DMS114 treated with DMSO at 0.1 percent for 48 hours (cell line): Measurements from ENCODE around the gene RINL.
"Not testable (repeated sequence)": the region's sequence is repeated elsewhere in the genome, so short reads cannot be mapped to it uniquely, and the experiment has no call there.

ENCODE experiments used
- DNase-seq: peaks from one replicate; lab custom pipeline; 2025; ENCODE audit not compliant: unreplicated experiment; lab: John Stamatoyannopoulos, UW

Gene RINL

DNA sequence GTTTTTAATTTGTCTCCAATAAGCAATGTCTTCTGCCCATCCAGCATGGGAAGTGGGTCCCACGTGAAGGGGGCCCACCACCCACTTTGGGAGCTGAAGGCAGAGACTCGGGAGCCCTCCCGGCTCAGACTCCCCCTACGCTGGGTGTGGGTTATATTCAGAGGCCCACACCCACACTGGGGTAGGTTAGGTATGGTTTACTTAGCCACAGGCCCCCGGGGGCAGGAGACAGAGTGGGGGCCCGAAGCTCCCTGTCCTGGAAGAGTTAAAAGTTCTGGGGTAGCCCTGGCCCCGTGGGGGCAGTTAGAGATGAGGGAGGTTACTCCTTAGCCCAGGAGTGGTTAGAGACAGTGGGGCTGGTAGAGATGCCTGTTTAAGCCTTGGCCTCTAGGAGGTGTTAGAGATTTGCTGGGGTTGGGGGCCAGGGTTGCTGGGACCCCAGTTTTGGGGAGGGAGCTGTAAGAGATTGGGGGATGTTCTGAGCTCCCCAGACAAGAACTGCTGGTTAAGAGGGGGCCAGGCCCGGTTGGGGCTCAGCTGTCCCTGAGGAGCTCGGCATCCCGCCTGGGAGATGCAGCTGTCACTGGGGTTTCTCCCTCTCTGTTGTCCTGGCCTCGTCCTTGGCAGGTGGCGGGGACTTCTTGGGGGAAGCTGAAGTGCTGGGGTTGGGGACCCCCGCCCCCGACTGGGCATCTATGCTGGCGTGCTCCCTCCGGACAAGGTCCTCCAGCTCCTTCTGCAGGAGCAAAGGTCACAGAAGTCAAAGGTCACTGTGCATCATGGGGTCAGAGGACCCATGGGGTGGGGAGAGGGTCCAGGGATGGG, 712 bp upstream of the RINL start:
- DNase-seq, result no peak

DNA sequence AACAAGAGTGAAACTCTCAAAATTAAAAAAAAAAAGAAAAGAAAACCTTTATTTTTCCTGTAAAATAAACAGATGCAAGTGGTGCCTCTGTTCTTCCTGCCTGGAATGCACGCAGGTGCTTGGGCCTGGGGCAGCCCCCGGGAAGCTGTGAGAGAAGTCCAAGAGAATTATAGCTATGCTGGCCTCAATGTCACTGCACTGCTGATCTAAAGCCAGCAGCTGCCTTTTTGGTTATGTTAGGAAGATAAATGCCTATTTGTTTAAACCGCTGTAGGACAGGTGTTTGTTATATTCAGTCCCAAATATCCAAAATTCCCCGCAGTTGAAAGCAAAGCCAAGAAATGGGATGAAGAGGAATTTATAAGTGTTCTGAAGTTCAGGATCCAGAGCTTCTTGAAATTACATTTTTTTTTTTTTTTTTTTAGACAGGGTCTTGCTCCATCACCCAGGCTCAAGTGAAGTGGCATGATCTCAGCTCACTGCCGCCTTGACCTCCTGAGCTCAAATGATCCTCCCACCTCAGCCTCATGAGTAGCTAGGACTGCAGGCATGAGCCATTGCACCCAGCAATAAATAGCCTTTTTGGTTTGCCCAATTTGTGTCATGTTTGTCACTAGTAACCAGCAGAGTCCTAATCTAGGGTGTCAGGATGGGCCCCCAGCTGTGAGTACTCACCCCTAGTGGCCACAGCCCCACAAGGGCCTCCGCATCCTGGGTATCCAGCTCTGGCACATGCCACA, 2.2 kb downstream of the RINL start:
- no peak for DNase-seq

DNA sequence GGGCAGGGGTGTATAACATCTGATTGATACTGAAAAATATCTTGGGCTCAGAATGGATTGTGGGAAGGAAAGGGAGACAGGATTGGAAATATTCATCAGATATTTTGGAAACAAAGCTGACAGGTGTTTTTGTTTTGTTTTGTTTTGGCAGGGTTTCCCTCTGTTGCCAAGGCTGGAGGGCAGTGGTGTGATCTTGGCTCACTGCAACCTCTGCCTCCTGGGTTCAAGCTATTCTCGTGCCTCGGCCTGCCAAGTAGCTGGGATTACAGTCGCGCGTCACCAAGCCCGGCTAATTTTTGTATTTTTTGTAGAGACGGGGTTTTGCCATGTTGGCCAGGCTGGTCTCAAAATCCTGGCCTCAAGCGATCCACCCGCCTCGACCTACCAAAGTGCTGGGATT, 4.7 kb downstream of the RINL start:
- DNase-seq, result not testable (repeated sequence)

DNA sequence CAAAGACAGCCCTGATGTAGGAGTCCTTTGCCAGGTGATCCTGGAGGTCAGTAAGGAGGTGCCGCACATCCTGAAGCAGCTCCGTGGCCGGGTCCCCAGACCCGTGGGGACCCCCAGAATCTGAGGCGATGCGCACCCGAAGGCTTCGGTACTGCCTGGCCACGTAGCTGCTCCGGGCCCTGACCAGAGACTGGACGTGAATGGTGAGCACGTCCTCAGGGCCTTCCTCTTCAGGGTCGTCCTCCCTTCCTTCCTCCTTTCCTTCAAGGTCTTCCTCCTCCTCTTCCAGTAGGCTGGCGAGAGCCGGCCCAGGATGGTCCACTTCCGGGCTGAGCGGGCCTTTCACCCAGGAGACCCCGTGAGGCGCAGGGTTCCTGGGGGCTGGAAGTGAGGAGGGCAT, 7.5 kb downstream of the RINL start:
- DNase-seq, result no peak

DNA sequence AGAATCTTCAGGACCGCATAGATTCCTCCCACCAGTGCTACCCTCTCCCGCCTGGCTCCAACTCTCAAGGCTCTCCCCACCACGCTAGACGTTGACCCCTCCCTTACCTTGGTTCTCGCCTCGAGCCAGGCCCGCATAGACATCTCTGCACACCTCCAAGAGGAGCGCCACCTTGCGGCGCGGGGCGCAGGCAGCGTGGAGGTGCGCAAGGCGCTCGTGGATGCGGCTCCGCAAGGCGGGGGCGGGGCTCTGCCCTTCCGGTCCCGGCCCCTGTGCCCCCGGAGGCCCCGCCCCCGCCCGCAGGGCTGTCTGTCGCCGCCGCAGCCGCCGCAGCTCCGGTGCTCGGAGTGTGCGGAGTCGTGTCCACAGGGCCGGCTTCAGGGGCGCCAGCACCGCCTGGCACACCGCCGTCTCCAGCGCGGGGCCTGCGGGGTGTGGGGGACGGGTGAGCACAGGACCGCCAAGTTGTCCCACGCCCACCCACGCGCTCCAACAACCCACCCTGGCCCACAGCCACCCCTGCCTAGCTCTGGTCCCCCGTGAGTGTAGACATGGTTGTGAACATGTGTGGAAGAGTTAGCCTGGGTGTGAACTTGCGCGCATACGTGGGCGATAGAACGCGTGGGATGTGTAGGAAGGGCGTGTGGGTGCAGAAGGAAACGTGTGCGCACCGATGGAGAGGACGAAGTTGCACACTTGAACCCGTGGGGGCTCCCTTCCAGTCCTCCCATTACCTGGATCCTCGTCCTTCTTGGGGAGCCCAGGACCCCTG, 8.1 kb downstream of the RINL start:
- DNase-seq, result no peak

DNA sequence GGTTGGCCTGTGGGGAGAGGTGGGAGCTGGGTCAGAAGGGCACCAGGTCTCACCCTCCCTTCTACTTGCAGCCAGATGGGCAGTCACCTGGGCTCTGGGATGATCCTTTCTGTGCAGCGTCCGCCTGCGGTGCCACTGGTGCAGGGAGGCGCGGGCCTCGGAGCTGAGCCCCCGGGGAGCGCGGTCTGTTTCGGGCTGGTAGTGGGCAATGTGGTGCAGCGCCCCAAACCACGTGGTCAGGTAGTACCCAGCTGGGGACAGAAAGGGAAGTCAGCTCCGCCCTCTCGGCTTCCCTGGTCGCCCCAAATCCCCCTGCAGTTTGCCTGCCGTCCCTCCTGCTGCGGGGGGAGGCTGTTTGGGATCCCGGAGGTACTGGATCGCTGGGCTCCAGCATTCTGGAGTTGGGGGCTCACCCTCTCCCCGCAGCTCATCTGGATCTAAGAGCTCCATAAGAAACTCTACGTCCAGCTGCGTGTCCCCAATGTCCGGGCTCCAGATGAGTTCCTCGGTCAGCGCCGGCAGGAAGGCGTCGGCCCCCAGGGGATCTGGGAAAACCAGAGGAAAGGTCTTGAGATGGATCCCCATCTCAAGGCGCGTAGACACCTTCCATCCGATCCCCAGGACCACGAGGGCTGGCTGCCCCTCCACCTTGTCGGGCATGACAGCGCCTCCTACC, 8.8 kb downstream of the RINL start:
- no peak for DNase-seq

DNA sequence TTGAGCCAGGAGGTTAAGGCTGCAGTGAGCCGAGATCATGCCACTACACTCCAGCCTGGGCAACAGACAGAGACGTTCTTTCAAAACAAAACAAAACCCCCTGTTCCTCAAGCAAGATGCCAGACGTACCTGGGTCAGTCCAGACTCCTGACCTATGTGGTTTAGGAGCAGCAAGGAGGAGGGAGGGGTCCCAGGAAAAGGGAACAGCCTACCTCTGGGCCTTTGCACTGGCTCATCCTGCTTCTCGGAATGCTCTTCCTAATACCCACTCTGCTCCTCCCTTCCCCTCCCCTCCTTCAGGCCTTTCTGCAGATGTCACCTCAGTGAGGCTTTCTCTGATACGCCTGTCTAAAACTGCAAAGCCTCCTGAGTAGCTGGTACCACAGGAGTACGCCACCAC, 9.5 kb downstream of the RINL start:
- no peak for DNase-seq

DNA sequence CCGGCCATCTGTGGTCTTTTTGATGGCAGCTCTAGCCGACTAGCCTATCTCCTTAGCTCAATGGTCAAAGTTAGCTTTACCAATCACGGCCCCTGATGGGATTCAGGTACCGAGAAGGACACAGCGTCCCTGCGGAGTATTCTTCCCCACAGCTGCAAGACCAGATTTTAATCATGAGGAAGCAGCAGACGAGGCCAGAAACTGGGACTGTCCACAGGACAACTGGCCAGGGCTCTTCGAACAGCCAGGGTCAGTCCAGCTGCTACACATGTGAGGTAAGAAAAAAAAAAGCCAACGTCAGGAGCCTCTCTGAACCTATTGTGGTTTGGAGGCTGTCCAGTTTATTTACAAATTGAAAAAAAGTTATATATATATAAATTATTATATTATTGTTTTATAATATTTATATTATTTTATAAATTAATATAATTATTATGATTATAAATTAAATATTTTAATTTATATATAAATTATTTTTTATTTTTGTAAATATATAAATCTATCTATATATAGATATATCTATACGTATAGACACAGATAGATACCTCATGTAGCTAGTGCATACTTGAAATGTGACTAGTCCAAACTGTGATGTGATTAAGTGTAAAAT, 10.8 kb downstream of the RINL start:
- no peak for DNase-seq

DNA sequence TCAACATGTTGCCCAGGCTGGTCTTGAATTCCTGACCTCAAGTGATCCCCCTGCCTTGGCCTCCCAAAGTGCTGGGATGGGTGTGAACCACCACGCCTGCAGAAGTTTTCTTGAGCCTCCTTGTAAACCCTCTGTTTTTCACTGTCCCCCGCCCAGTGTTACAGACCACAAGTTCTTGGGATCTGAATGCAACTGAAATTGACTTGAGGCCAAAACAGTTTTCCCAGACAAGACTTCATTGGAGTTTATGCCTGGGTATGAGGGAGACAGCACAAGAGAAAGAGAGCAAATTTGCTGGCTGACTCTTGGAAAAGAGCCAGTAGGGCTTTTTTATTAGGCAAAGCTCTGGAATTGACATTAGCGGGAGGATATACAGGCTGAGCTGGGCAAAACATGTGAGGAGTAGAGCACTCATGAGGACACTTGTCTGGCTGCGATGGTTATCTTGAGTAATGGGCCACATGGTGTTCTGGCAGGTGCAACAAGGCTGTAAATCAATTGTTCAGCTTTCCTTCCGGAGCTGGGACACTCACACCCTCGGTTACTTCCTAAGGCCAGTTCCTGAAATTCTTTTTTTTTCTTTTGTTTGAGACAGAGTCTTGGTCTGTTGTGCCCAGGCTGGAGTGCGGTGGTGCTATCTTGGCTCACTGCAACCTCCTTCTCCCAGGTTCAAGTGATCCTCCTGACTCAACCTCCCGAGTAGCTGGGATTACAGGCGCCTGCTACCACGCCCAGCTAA, 15.6 kb downstream of the RINL start:
- no peak for DNase-seq

DNA sequence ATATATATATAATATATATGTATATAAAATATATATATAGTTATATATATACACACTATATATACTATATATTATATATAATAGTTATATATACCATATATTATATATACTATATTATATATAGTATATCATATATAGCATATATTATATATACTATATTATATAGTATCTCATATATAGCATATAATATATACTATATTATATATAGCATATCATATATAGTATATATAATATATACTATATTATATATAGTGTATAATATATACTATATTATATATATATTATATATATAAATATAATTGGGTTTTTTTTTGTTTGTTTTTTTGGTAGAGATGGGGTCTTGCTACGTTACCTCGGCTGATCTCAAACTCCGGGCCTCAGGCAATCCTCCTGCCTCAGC, 16.7 kb downstream of the RINL start:
- DNase-seq, result no peak

DNA sequence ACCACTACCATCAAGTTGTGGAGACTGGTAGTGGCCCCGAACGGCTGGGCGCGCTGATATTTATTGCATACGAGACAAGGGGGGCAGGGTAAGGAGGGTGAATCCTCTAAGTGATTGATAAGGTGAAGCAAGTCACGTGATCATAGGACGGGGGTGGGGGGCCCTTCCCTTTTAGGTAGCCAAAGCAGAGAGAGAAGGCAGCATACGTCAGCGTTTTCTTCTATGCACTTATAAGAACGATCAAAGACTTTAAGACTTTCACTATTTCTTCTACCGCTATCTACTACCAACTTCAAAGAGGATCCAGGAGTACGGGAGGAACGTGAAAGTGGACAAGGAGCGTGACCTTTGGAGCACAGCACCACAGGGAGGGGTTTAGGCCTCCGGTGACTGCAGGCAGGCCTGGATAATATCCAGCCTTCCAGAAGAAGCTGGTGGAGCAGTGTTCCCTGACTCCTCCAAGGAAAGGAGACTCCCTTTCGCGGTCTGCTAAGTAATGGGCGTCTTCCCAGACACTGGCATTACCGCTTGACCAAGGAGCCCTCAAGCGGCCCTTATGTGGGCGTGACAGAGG, 18.4 kb downstream of the RINL start:
- not testable (repeated sequence) for DNase-seq

DNA sequence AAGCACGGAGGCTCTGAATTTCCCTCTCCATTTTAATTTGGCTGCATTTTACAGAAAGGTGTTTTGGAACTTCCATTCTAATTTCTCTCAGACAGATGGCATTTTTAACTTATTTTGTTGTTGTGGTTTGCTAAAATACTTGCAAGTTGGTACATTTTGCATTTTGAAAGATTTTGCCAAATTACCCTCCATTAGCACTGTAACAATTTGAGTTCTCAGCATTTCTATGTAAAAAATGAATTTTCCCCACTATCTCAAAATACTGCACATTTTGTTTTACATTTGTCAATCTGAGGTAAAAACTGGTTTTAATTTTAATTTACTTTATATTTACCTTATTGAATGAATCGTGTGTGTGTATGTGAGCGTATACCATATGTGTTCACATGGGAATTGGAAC, 21.3 kb downstream of the RINL start:
- DNase-seq, result no peak

DNA sequence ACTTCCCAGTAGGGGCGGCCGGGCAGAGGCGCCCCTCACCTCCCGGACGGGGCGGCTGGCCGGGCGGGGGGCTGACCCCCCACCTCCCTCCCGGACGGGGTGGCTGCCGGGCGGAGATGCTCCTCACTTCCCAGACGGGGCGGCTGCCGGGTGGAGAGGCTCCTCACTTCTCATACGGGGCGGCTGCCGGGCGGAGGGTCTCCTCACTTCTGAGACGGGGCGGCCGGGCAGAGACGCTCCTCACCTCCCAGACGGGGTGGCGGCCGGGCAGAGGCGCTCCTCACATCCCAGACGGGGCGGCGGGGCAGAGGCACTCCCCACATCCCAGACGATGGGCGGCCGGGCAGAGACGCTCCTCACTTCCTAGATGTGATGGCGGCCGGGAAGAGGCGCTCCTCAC, 22.3 kb downstream of the RINL start:
- DNase-seq, result not testable (repeated sequence)

DNA sequence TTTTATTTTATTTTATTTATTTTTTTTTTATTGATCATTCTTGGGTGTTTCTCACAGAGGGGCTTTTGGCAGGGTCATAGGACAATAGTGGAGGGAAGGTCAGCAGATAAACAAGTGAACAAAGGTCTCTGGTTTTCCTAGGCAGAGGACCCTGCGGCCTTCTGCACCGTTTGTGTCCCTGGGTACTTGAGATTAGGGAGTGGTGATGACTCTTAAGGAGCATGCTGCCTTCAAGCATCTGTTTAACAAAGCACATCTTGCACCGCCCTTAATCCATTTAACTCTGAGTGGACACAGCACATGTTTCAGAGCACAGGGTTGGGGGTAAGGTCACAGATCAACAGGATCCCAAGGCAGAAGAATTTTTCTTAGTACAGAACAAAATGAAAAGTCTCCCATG, 23.1 kb downstream of the RINL start:
- DNase-seq, result not testable (repeated sequence)

DNA sequence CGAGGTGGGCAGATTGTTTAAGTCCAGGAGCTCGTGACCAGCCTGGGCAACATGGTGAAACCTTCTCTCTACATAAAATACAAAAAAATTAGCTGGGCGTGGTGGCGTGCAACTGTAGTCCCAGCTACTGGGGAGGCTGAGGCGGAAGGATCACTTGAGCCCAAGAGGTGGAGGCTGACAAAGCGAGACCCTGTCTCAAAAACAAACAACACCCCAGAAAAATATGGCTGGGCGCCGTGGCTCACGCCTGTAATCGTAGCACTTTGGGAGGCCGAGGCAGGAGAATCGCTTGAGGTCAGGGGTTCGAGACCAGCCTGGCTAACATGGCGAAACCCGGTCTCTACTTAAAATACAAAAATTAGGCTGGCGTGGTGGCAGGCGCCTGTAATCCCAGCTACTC, 24.9 kb downstream of the RINL start:
- DNase-seq, result no peak

DNA sequence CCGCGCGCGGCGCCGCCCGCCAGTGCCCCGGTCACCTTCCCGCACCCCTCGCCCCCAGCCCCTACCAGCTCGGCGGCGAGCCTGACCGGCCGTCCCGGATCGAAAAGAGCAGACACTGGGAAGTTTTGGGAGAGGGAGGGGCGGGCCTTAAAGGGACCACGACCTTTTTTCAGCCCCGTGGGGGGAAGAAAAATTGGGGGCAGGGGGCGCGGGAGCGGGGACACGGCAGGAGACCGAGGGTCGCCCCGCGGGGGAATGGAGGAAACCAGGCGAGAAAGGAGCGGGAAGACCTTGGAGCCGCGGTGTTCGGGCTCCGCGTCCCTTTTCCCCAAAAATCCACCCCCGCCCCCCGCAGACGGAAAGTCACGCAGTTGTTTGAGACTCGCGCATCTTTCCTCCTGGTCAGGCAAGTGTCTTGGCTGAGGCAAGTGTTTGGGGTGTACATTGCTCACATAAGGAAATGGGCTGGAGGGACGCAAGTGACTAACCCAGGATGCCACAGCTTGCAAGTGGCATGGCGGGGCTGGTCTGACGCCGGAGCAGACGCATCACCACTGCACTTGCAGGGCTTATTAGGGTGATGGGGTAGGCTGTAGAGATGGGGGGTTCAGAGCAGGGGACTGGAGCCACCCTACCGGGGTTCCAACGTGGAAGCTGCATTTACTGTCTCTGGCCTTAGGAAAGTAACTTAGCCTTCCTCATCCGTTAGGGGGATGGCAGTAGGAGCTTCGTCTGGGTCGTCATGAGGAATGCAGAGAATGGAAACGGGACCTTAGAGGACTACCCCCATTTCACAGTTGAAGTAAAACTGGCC, 25.6 kb downstream of the RINL start:
- DNase-seq, result peak; percentile 65

DNA sequence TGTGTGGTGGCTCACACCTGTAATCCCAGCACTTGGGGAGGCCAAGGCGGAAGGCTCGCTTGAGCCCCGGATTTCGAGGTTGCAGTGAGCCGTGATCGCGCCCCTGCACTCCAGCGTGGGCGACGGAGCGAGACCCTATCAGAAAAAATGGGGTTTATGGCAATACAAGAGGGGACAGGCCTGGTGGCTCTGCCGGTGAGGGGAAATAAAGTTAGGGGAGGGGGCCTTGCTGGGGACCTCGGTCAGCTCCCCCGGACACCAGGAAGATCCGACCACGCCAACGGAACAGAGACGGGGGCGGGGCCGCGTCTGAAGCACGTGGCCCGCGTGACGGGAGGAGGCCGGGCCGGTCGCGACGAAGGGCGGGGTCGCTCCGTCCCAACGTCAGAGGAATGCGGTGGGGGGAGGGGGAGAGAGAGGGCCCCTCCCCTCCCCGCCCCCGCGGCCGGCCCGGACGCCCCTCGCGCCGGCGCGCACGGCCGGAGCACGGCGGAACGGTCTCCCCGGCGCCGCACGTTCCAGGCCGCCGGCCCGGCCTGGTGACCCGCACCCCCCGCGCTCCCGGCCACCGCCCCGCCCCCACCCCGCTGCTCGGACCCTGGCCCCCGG, 26.3 kb downstream of the RINL start:
- peak; percentile 84 for DNase-seq

DNA sequence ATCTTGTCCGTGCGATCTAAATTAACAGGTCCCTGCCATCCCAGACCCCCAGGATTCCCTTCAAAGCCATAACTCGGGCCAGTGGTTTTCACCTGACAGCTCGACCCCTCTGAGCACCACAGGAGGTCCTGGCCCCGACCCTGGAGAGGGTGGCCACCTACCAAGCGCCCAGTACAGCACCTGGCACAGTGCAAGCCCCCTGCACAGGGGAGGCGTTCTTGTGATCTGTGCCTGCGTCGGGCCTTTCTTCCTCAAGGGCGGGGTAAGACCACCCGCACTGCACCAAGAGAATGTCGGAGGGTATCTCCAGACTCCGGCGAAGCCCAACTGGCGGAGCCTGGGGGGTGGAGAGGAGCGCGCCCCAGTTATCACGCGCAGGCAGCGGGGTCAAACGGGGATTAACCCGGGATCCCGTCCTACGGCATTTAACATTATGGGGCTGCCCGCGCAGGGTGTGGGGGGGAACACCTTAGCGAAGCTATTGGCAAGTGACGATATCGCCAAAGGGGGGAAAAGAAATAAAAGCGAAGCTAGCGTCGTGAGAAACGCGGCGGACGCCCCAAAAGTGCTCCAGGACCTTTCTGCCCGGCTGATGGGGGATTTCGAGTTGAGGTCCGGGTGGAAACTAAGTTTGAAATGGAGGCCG, 27.0 kb downstream of the RINL start:
- no peak for DNase-seq
